Central memory CD8-positive, alpha-beta T cell (primary cell): ENCODE data around the gene NEGR1.

Experiments used
- ATAC-seq: fragments of 150-1000 bp; cut with Tn5 transposase; replicated peaks from 2 replicates; pipeline ENCODE4 v1.10.0; 2022; ENCODE audit warnings: mild to moderate bottlenecking, moderate FRiP score, moderate number of reproducible peaks; ENCODE audit not compliant: poor library complexity, severe bottlenecking; ENCODE audit errors: extremely low read depth
- DNase-seq, 2 donors: peaks; one replicate each; pipeline ENCODE4 v3.0.0; 2021; ENCODE audit warnings: low spot score in 2 of 2
- H3K27ac Mint-ChIP-seq: one replicate; pipeline ENCODE4 v1.8.0; 2022; ENCODE audit warnings: low read depth, mild to moderate bottlenecking, moderate library complexity, mixed read lengths
- H3K27me3 Mint-ChIP-seq: one replicate; pipeline ENCODE4 v1.8.0; 2022; ENCODE audit warnings: mixed read lengths
- H3K36me3 Mint-ChIP-seq: one replicate; pipeline ENCODE4 v1.8.0; 2022; ENCODE audit warnings: mild to moderate bottlenecking, moderate library complexity, mixed read lengths; ENCODE audit not compliant: insufficient read depth
- H3K4me1 Mint-ChIP-seq: one replicate; pipeline ENCODE4 v1.8.0; 2022; ENCODE audit warnings: mixed read lengths
- H3K4me3 Mint-ChIP-seq: one replicate; pipeline ENCODE4 v1.8.0; 2022; ENCODE audit warnings: mild to moderate bottlenecking, moderate library complexity, mixed read lengths
- H3K9me3 Mint-ChIP-seq: one replicate; pipeline ENCODE4 v1.8.0; 2022; ENCODE audit warnings: mixed read lengths

Gene NEGR1

GRCh38 chr1:71839876-71840275 is 442.5 kb downstream of the NEGR1 start:
- DNase-seq = no peak
- no peak overlapping the region for H3K4me3 Mint-ChIP-seq
- H3K4me1 Mint-ChIP-seq = no peaks in the 10 kb centered on the region
- no peak overlapping the region for H3K27ac Mint-ChIP-seq
- no peaks in the 10 kb centered on the region for H3K27me3 Mint-ChIP-seq
- H3K36me3 Mint-ChIP-seq = no peaks in the 10 kb centered on the region
- H3K9me3 Mint-ChIP-seq = peaks cover 6% of the 10 kb centered on the region
- no peak for ATAC-seq

GRCh38 chr1:71836904-71837303 is 445.4 kb downstream of the NEGR1 start:
- Mint-ChIP-seq H3K9me3 (peaks cover 8% of the 10 kb centered on the region), H3K36me3 (no peaks in the 10 kb centered on the region), H3K4me1 (no peaks in the 10 kb centered on the region), H3K27ac (no peak overlapping the region), H3K4me3 (no peak overlapping the region), H3K27me3 (no peaks in the 10 kb centered on the region)
- no peak for ATAC-seq
- no peak for DNase-seq

- H3K4me3 Mint-ChIP-seq = no peak overlapping the region
- ATAC-seq (no peak), DNase-seq (no peak)
- no peak overlapping the region for H3K27ac Mint-ChIP-seq
- no peaks in the 10 kb centered on the region for H3K4me1 Mint-ChIP-seq
- H3K36me3 Mint-ChIP-seq = no peaks in the 10 kb centered on the region
- H3K27me3 Mint-ChIP-seq = no peaks in the 10 kb centered on the region
- peaks cover 15% of the 10 kb centered on the region for H3K9me3 Mint-ChIP-seq
Observed at GRCh38 chr1:71835442-71835813, 446.9 kb downstream of the NEGR1 start.

GRCh38 chr1:71834601-71835441 is 447.5 kb downstream of the NEGR1 start:
- DNase-seq = no peak
- H3K27ac Mint-ChIP-seq = no peak overlapping the region
- peaks cover 15% of the 10 kb centered on the region for H3K9me3 Mint-ChIP-seq
- no peaks in the 10 kb centered on the region for H3K4me1 Mint-ChIP-seq
- no peaks in the 10 kb centered on the region for H3K27me3 Mint-ChIP-seq
- ATAC-seq = no peak
- no peaks in the 10 kb centered on the region for H3K36me3 Mint-ChIP-seq
- H3K4me3 Mint-ChIP-seq = no peak overlapping the region

- Mint-ChIP-seq H3K36me3 (no peaks in the 10 kb centered on the region), H3K4me1 (no peaks in the 10 kb centered on the region), H3K9me3 (peaks cover 18% of the 10 kb centered on the region), H3K4me3 (no peak overlapping the region), H3K27ac (no peak overlapping the region), H3K27me3 (no peaks in the 10 kb centered on the region)
- DNase-seq (no peak), ATAC-seq (no peak)
Observed at GRCh38 chr1:71831646-71832045, 450.7 kb downstream of the NEGR1 start.

GRCh38 chr1:71829346-71829745 is 453.0 kb downstream of the NEGR1 start:
- Mint-ChIP-seq H3K9me3 (peaks cover 22% of the 10 kb centered on the region), H3K4me1 (no peaks in the 10 kb centered on the region), H3K36me3 (no peaks in the 10 kb centered on the region), H3K27me3 (no peaks in the 10 kb centered on the region), H3K27ac (no peak overlapping the region), H3K4me3 (no peak overlapping the region)
- ATAC-seq (no peak), DNase-seq (no peak)

- no peak for DNase-seq
- no peaks in the 10 kb centered on the region for H3K36me3 Mint-ChIP-seq
- H3K27me3 Mint-ChIP-seq = no peaks in the 10 kb centered on the region
- no peak for ATAC-seq
- H3K27ac Mint-ChIP-seq = no peak overlapping the region
- no peaks in the 10 kb centered on the region for H3K4me1 Mint-ChIP-seq
- H3K4me3 Mint-ChIP-seq = no peak overlapping the region
- H3K9me3 Mint-ChIP-seq = peaks cover 22% of the 10 kb centered on the region
Observed at GRCh38 chr1:71828431-71829012, 453.8 kb downstream of the NEGR1 start.

GRCh38 chr1:71823708-71824305 is 458.5 kb downstream of the NEGR1 start:
- no peaks in the 10 kb centered on the region for H3K4me1 Mint-ChIP-seq
- no peak overlapping the region for H3K27ac Mint-ChIP-seq
- H3K27me3 Mint-ChIP-seq = no peaks in the 10 kb centered on the region
- peaks cover 28% of the 10 kb centered on the region for H3K9me3 Mint-ChIP-seq
- DNase-seq (no peak), ATAC-seq (no peak)
- no peak overlapping the region for H3K4me3 Mint-ChIP-seq
- no peaks in the 10 kb centered on the region for H3K36me3 Mint-ChIP-seq

- ATAC-seq (no peak), DNase-seq (no peak)
- H3K4me1 Mint-ChIP-seq = no peaks in the 10 kb centered on the region
- H3K27ac Mint-ChIP-seq = no peak overlapping the region
- H3K4me3 Mint-ChIP-seq = no peak overlapping the region
- peaks cover 34% of the 10 kb centered on the region for H3K9me3 Mint-ChIP-seq
- H3K36me3 Mint-ChIP-seq = no peaks in the 10 kb centered on the region
- no peaks in the 10 kb centered on the region for H3K27me3 Mint-ChIP-seq
Observed at GRCh38 chr1:71817028-71817427, 465.3 kb downstream of the NEGR1 start.

- ATAC-seq (no peak), DNase-seq (no peak)
- Mint-ChIP-seq H3K4me3 (no peak overlapping the region), H3K27ac (no peak overlapping the region), H3K36me3 (no peaks in the 10 kb centered on the region), H3K27me3 (no peaks in the 10 kb centered on the region), H3K9me3 (peaks cover 4% of the 10 kb centered on the region), H3K4me1 (no peaks in the 10 kb centered on the region)
Observed at GRCh38 chr1:71809085-71809484, 473.3 kb downstream of the NEGR1 start.

GRCh38 chr1:71804140-71804539 is 478.2 kb downstream of the NEGR1 start:
- Mint-ChIP-seq H3K4me3 (no peak overlapping the region), H3K4me1 (no peaks in the 10 kb centered on the region), H3K27ac (no peak overlapping the region), H3K36me3 (no peaks in the 10 kb centered on the region), H3K27me3 (no peaks in the 10 kb centered on the region), H3K9me3 (peaks cover 4% of the 10 kb centered on the region)
- no peak for DNase-seq
- no peak for ATAC-seq

GRCh38 chr1:71796006-71796405 is 486.3 kb downstream of the NEGR1 start:
- peaks cover 16% of the 10 kb centered on the region for H3K9me3 Mint-ChIP-seq
- no peaks in the 10 kb centered on the region for H3K36me3 Mint-ChIP-seq
- ATAC-seq (no peak), DNase-seq (no peak)
- no peaks in the 10 kb centered on the region for H3K4me1 Mint-ChIP-seq
- no peaks in the 10 kb centered on the region for H3K27me3 Mint-ChIP-seq
- no peak overlapping the region for H3K4me3 Mint-ChIP-seq
- no peak overlapping the region for H3K27ac Mint-ChIP-seq

GRCh38 chr1:71792264-71792663 is 490.1 kb downstream of the NEGR1 start:
- Mint-ChIP-seq H3K27me3 (no peaks in the 10 kb centered on the region), H3K4me1 (no peaks in the 10 kb centered on the region), H3K36me3 (no peaks in the 10 kb centered on the region), H3K27ac (no peak overlapping the region), H3K9me3 (peaks cover 25% of the 10 kb centered on the region), H3K4me3 (no peak overlapping the region)
- DNase-seq (no peak), ATAC-seq (no peak)
